GM12865 (cell line): ENCODE measurements around the gene CRHR2.

Experiments used
- DNase-seq: peaks from one replicate; pipeline ENCODE4 v3.0.0; 2010; ENCODE audit warnings: low read depth
- H3K4me3 ChIP-seq: 2 replicates; pipeline ENCODE4 v1.5.1; 2011; ENCODE audit warnings: mild to moderate bottlenecking, low read depth, low read length, control low read depth
- CTCF ChIP-seq: IDR thresholded peaks from 2 replicates; pipeline ENCODE4 v1.5.1; 2011; ENCODE audit warnings: low read length, control low read depth, low read depth, inconsistent platforms; ENCODE audit not compliant: insufficient read depth; ENCODE audit errors: missing control alignments

Gene CRHR2

GRCh38 chr7:30717181-30717580 lies 34.9 kb upstream of the CRHR2 start:
- no peak for DNase-seq
- no peak overlapping the region for H3K4me3 ChIP-seq
- no peak for TF ChIP-seq CTCF

DNA sequence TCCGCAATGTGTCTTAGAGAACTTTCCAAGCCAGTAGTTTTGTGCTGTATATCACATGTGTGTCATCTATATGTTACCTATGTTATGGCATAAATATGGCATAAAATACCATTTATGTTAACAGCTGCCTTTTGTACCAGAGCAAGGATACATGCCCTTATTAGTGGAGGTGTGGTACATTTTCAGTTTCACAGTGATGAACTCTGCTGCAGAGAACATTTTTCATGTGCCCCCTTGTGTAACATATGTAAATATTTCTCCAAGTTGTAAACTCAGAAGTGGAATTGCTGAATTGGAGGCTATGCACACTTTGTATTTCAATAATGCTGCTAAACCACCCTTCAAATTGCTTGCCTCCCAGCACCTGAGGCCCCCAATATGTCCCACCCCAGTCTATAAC lies 31.9 kb upstream of the CRHR2 start:
- DNase-seq: no peak
- no peak overlapping the region for H3K4me3 ChIP-seq
- no peak for TF ChIP-seq CTCF

- no peak overlapping the region for H3K4me3 ChIP-seq
- no peak for DNase-seq
- TF ChIP-seq CTCF: no peak
Observed at GRCh38 chr7:30713392-30713791, 31.1 kb upstream of the CRHR2 start.

GRCh38 chr7:30710669-30711068 lies 28.4 kb upstream of the CRHR2 start:
- no peak for DNase-seq
- TF ChIP-seq CTCF: no peak
- no peak overlapping the region for H3K4me3 ChIP-seq

DNA sequence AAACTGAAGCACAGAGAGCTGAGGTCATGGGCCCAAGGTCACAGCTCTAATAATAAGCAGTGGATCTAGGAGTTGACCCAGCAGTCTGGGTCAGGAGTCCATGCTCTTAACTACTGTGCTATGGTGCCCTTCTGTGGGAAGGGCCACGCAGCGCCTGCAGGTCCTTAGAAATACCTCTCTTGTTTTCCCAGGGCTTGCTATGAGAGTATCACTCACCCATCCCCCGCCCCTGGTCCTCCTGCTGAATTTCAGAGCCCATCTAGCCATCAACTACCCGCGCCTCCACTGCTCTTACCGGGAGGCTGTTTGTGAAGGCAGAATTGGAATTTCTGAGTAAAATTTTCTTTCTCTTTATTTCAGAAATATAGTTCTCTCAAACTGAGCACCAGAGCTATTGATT lies 27.3 kb upstream of the CRHR2 start:
- no peak overlapping the region for H3K4me3 ChIP-seq
- no peak for DNase-seq
- no peak for TF ChIP-seq CTCF

DNA sequence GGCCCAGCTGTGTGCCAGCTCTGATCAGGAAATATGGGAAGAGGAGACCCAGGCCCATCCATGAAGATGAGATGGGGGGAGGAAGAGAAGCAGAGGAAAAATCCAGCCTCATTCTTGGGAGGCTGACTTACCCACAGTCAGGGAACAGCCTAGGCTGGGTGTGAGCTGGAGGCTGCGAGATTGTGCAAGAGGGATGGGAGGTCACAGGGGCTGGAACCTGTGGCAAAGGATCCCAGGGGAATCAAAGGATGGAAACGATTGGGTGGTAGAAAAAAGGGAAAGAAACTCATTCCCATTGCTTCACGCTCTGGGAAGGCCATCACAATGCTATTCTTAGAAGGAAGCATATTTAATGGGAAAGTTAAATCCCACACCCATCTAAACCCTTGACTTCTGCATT lies 26.7 kb upstream of the CRHR2 start:
- no peak for TF ChIP-seq CTCF
- no peak for DNase-seq
- no peak overlapping the region for H3K4me3 ChIP-seq

DNA sequence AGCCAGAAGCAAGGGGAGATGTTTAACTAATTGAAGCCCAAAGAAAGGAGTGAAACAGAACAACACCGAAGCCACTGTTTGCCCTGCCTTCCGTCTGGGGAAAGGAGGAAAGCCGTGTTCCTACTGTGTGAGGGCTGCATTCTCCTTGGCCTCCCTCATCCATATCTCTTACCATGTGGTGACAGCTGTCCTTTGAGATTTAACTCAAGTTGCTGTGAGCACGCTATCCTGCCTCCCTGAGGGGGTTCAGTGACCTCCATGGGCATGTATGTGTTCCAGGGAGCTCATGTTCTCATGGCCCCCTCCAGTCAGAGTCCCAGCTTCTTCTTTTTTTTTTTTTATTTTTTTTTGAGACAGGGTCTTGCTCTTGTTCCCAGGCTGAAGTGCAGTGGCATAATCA lies 26.2 kb upstream of the CRHR2 start:
- no peak for DNase-seq
- no peak overlapping the region for H3K4me3 ChIP-seq
- no peak for TF ChIP-seq CTCF
